ENCODE data around the gene LRRC63. TPM values are rescaled to one million over a fixed set of nuclear protein-coding genes. Genes with fewer than 3 reads are reported as not detected.

The LRRC63 gene
- not detected in 2 replicates for total RNA-seq

GRCh38 chr13:46211483-46212351, at the start of gene LRRC63:
LRRC63 (plus strand) TSS chr13:46211928; CDS start chr13:46213035, 1,107 bp downstream.

GRCh38 chr13:46181840-46182490, 29.8 kb upstream of the LRRC63 start, which contains the start of gene LCP1:
LCP1 (minus strand) TSS chr13:46182177; CDS start chr13:46159662, 22,515 bp downstream.

Other genes starting within 250 kb of the LRRC63 start
- gene ZC3H13, start 159.2 kb upstream of the LRRC63 start, total RNA-seq = 8.1 and 8.9 TPM in 2 replicates
- under 0.01 TPM in 1 of 2 replicates, not detected in the other for gene CPB2, start 106.9 kb upstream of the LRRC63 start, total RNA-seq
- 0.64 and 13.7 TPM in 2 replicates for gene LCP1, start 29.8 kb upstream of the LRRC63 start, total RNA-seq
- gene RUBCNL, start 175.3 kb downstream of the LRRC63 start, total RNA-seq = under 0.01 TPM in 1 of 2 replicates, not detected in the other

Data from tracheal epithelial cell (primary cell).